BLaER1 treated with 17β-estradiol and CSF1 and Interleukin-3, amounts not matched to agents 10 nM and 100 nM (cell line): ENCODE data around the gene XKRX.

Experiments
- H3K27ac ChIP-seq, 11 experiments: shearing (Covaris generic); formaldehyde crosslinking; 2 replicates each; pipeline ENCODE4 v1.8.1; 2022
- H3K27me3 ChIP-seq, 11 experiments: shearing (Covaris generic); formaldehyde crosslinking; 2 replicates each; pipeline ENCODE4 v1.8.1; 2022
- H3K36me3 ChIP-seq, 11 experiments: shearing (Covaris generic); formaldehyde crosslinking; 2 replicates each; pipeline ENCODE4 v1.8.1; 2022
- H3K4me1 ChIP-seq, 10 experiments: shearing (Covaris generic); formaldehyde crosslinking; 2 replicates each; pipeline ENCODE4 v1.8.1; 2022
- H3K4me2 ChIP-seq, 11 experiments: shearing (Covaris generic); formaldehyde crosslinking; 2 replicates each; pipeline ENCODE4 v1.8.1; 2022
- H3K4me3 ChIP-seq, 10 experiments: shearing (Covaris generic); formaldehyde crosslinking; 2 replicates each; pipeline ENCODE4 v1.8.1; 2022
- H3K9ac ChIP-seq, 11 experiments: shearing (Covaris generic); formaldehyde crosslinking; 2 replicates each; pipeline ENCODE4 v1.8.1; 2022
- H3K9me3 ChIP-seq, 11 experiments: shearing (Covaris generic); formaldehyde crosslinking; replicated peaks in 1 of 11; 2 replicates each; pipeline ENCODE4 v1.8.1; 2022
- H4K20me1 ChIP-seq, 11 experiments: shearing (Covaris generic); formaldehyde crosslinking; 2 replicates each; pipeline ENCODE4 v1.8.1; 2022
- Cebpa-rat ChIP-seq, 11 experiments: shearing (Covaris generic); IDR thresholded peaks; 2 replicates each; pipeline ENCODE4 v1.8.1; 2022

Gene XKRX

GRCh38 chrX:100928660-100929613 lies at the start of gene XKRX:
Gene XKRX (minus strand): TSS chrX:100928917. CDS start chrX:100928304, 613 bp downstream.
- H3K9ac ChIP-seq: no peak within 1 kb of the TSS

DNA sequence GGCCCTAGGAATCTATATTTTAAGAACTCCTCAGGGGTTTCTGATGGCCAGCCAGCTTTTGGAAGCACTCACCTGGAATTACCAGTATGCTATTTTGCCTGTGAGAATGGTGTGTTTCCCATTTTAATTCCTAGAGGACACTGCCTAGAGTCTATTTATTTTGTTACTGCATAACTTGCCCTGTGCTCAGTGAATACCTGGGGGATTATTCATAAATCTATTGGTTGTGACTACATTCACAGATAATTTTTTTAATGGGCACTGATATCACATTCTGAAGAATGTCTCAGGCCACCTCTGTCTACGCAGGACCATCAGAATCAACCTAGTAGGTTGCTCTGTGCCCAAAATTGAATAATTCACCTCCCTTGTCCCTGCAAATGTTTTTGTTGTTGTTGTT lies 47.5 kb upstream of the XKRX start:
- no peak overlapping the region for H3K4me3 ChIP-seq
- no peak for TF ChIP-seq Cebpa-rat (IDR thresholded peaks at IDR 0.05)

More at GRCh38 chrX:100928660-100929613, at the start of gene XKRX:
- H3K9me3 ChIP-seq: peaks cover 6 to 28% (median 13%) of the 10 kb centered on the region in 11 experiments; a peak in 20 of 22 replicates
- H4K20me1 ChIP-seq: no peaks in the 10 kb centered on the region
- peaks cover 0 to 12% (median 0%) of the 10 kb centered on the region in 10 experiments; a peak in 2 of 20 replicates for H3K4me1 ChIP-seq
- H3K4me2 ChIP-seq: no peak within 1 kb of the TSS
- no peak within 1 kb of the TSS for H3K27ac ChIP-seq
- H3K36me3 ChIP-seq: no peaks in the 10 kb centered on the region
- H3K4me3 ChIP-seq: no peak within 1 kb of the TSS
- no peaks in the 10 kb centered on the region for H3K27me3 ChIP-seq
- no peak for TF ChIP-seq Cebpa-rat (IDR thresholded peaks at IDR 0.05)

GRCh38 chrX:100975212-100975611 lies 46.5 kb upstream of the XKRX start:
- no peak overlapping the region for H3K4me3 ChIP-seq
- H3K4me1 ChIP-seq: no peaks in the 10 kb centered on the region
- H3K9ac ChIP-seq: no peak overlapping the region
- H3K27ac ChIP-seq: no peak overlapping the region
- TF ChIP-seq Cebpa-rat (IDR thresholded peaks at IDR 0.05): no peak
- H3K9me3 ChIP-seq: peaks cover 9 to 26% (median 14%) of the 10 kb centered on the region in 11 experiments
- H3K36me3 ChIP-seq: no peaks in the 10 kb centered on the region
- no peak overlapping the region for H3K4me2 ChIP-seq
- H4K20me1 ChIP-seq: no peaks in the 10 kb centered on the region
- H3K27me3 ChIP-seq: no peaks in the 10 kb centered on the region

More for the DNA sequence above, 47.5 kb upstream of the XKRX start:
- Histone ChIP-seq H3K9me3 (peaks cover 9 to 26% (median 14%) of the 10 kb centered on the region in 11 experiments), H3K27me3 (no peaks in the 10 kb centered on the region), H3K4me2 (no peak overlapping the region), H3K9ac (no peak overlapping the region), H3K36me3 (no peaks in the 10 kb centered on the region; a peak in 2 of 22 replicates), H4K20me1 (no peaks in the 10 kb centered on the region), H3K27ac (no peak overlapping the region), H3K4me1 (no peaks in the 10 kb centered on the region)

- Histone ChIP-seq H3K4me2 (no peak overlapping the region), H3K9me3 (peaks cover 9 to 26% (median 14%) of the 10 kb centered on the region in 11 experiments), H3K4me3 (no peak overlapping the region), H3K27me3 (no peaks in the 10 kb centered on the region), H3K9ac (no peak overlapping the region), H3K4me1 (no peaks in the 10 kb centered on the region), H3K36me3 (no peaks in the 10 kb centered on the region), H3K27ac (no peak overlapping the region), H4K20me1 (no peaks in the 10 kb centered on the region)
- TF ChIP-seq Cebpa-rat (IDR thresholded peaks at IDR 0.05): no peak
Measured at GRCh38 chrX:100973411-100973810, 44.7 kb upstream of the XKRX start.

DNA sequence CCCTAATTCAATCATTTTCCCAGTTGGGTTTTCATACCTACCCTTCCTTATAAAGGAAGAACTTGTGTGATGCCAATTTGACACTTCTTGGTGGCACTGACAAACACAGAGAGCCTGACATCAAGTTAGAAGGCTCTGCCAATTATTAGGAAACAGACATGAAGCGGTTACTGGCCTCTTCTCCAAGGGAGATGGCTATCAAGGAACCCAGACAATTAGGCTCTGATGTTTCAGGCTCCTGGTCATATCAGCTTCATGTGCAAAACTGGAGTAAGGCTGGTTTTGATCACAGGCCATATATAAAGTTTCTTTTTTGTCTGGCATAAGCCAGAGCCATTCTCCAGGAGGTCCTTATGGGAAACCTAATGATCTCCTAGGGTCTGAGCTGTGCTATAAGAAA lies 41.2 kb upstream of the XKRX start:
- Histone ChIP-seq H3K36me3 (no peaks in the 10 kb centered on the region), H3K4me3 (no peak overlapping the region), H3K4me2 (no peak overlapping the region), H3K27me3 (no peaks in the 10 kb centered on the region), H3K9ac (no peak overlapping the region), H3K9me3 (peaks cover 9 to 18% (median 11%) of the 10 kb centered on the region in 11 experiments), H3K27ac (no peak overlapping the region), H4K20me1 (no peaks in the 10 kb centered on the region), H3K4me1 (no peaks in the 10 kb centered on the region)
- TF ChIP-seq Cebpa-rat (IDR thresholded peaks at IDR 0.05): no peak

GRCh38 chrX:100969408-100969807 lies 40.7 kb upstream of the XKRX start, which contains the start of gene ARL13A:
Gene ARL13A (plus strand): TSS chrX:100969708. CDS start chrX:100973690, 3,982 bp downstream.
- Histone ChIP-seq H3K27ac (no peak within 1 kb of the TSS), H3K9ac (no peak within 1 kb of the TSS), H4K20me1 (no peaks in the 10 kb centered on the region), H3K27me3 (no peaks in the 10 kb centered on the region), H3K9me3 (peaks cover 9 to 13% (median 11%) of the 10 kb centered on the region in 11 experiments), H3K4me3 (no peak within 1 kb of the TSS), H3K4me1 (no peaks in the 10 kb centered on the region), H3K36me3 (no peaks in the 10 kb centered on the region), H3K4me2 (no peak within 1 kb of the TSS)
- TF ChIP-seq Cebpa-rat (IDR thresholded peaks at IDR 0.05): no peak

GRCh38 chrX:100964362-100964761 lies 35.6 kb upstream of the XKRX start:
- TF ChIP-seq Cebpa-rat (IDR thresholded peaks at IDR 0.05): no peak
- no peak overlapping the region for H3K9ac ChIP-seq
- H3K9me3 ChIP-seq: peaks cover 0 to 12% (median 0%) of the 10 kb centered on the region in 11 experiments; a peak in 7 of 22 replicates
- H4K20me1 ChIP-seq: no peaks in the 10 kb centered on the region
- H3K27ac ChIP-seq: no peak overlapping the region
- no peaks in the 10 kb centered on the region for H3K27me3 ChIP-seq
- no peaks in the 10 kb centered on the region for H3K4me1 ChIP-seq
- H3K36me3 ChIP-seq: no peaks in the 10 kb centered on the region
- H3K4me3 ChIP-seq: no peak overlapping the region
- no peak overlapping the region for H3K4me2 ChIP-seq

DNA sequence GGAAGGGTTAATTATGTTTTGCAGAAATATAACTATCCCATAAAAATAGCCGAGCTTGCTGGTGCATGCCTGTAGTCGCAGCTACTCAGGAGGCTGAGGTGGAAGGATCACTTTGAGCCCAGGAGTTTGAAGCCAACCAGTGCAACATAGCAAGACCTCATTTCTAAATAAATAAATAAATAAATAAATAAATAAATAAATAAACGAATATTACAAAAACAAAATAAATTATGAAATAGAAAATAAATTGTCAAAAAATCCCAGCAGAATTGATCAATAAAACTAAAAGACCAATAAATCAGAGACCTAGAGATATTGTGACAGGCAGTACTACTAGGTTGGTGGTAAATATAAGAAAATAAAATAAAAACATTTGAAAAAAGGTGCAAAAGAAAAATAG lies 34.1 kb upstream of the XKRX start:
- Histone ChIP-seq H3K4me2 (no peak overlapping the region), H3K9me3 (peaks cover 0 to 12% (median 0%) of the 10 kb centered on the region in 11 experiments; a peak in 7 of 22 replicates), H3K27ac (no peak overlapping the region), H3K9ac (no peak overlapping the region), H3K36me3 (no peaks in the 10 kb centered on the region), H3K4me1 (no peaks in the 10 kb centered on the region), H3K27me3 (no peaks in the 10 kb centered on the region), H4K20me1 (no peaks in the 10 kb centered on the region), H3K4me3 (no peak overlapping the region)
- TF ChIP-seq Cebpa-rat (IDR thresholded peaks at IDR 0.05): no peak

DNA sequence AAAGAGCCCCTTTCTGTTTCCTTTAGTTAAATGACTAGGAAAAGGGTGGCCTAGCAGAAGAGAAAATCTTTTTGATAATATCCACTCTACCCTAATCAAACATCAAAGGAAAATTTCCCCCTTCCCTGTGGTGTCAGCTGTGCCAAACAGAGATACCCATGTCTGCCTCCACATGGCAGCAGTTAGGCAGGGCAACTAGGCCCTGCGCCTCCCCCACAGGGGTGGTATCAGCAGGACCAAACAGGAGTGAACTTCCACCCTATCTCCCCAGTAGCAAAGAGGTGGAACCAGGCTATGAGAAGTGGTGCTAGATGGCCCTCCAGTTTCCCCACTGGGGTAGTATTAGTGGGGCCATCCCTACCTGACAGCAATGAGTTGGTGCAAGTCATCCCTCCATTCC lies 19.8 kb upstream of the XKRX start:
- H4K20me1 ChIP-seq: no peaks in the 10 kb centered on the region
- H3K4me2 ChIP-seq: no peak overlapping the region
- no peak overlapping the region for H3K4me3 ChIP-seq
- no peaks in the 10 kb centered on the region for H3K36me3 ChIP-seq
- no peaks in the 10 kb centered on the region for H3K9me3 ChIP-seq
- no peaks in the 10 kb centered on the region for H3K27me3 ChIP-seq
- H3K4me1 ChIP-seq: no peaks in the 10 kb centered on the region
- H3K9ac ChIP-seq: no peak overlapping the region
- H3K27ac ChIP-seq: no peak overlapping the region
- TF ChIP-seq Cebpa-rat (IDR thresholded peaks at IDR 0.05): no peak
